Activated CD4-positive, alpha-beta T cell treated with anti-CD3 and anti-CD28 coated beads for 1 hour (primary cell): ENCODE results near the gene GNA14.
"Not testable (repeated sequence)": the region's sequence is repeated elsewhere in the genome, so short reads cannot be mapped to it uniquely, and the experiment has no call there.

Experiments used
- DNase-seq: peaks from one replicate; pipeline ENCODE4 v3.0.0-alpha.2; 2020

The GNA14 gene

DNA sequence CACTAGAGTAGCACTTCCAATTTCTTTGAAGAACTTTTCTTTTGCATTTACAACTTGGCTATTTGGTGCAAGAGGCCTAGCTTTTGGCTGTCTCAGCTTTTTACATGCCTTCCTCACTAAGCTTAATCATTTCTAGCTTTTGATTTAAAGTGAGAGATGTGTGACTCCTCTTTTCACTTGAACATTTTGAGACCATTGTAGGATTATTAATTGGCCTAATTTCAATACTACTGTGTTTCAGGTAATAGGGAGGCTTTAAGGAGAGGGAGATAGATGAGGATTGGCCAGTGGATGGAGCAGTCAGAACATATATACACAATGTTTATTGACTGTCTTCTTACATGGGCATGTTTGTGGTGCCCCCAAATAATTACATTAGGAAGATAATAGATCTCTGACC is 161.7 kb downstream of the GNA14 start:
- no peak for DNase-seq

DNA sequence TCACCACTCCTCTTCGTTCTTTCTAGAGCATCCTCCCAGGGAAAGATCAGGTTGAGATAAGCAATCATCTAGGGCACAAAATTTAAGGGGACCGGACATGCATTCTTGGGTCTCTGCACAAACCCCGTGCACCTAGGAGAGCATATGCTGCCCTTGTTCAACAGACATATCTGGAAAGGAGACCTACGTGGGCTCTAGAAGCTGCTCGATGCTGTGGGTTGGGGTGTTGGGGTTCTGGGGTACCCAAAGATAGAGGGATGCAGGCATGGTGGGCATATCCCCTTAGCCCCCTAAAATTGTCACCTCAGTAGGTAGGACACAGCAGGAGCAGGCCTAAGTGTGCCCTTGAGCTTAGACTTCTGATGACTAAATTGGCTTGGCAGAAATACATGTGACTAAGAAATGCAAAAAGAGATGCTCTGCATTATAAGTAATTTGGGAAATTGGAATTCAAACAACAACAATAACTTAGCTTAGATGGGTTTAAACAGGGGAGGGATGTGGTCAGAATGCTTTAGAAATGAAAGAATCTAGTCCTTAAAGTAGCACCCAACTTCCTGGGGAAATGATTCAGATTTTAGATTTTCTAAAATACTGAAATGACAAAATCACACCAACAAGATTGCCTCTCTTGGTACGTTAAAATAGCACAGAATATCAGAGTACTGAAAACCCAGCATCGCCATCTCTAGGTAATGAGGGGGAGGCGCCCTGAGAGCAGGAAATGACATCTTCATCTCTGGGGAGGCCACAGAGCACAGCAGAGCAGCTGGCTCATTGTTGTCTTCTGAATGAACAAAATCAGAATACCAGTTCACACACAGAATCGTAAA is 172.3 kb downstream of the GNA14 start:
- DNase-seq: no peak

DNA sequence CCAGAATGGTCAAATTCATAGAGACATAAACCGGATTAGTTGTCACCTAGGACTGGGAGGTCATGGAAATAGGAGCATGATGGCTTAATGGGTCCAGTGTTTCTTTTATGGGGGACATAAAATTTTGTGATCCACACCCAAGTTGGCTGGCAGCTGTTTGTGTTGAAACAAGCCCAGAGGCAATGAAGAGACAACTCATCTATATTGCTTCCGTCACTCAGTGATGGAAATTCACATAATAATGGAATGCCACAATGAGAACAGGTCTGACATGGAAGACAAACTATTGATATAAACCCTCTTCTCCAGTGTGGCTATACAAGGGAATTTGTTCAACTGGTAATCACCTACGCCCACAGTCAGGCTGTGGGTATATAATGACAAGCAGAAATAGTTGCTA is 173.2 kb downstream of the GNA14 start:
- DNase-seq: no peak

DNA sequence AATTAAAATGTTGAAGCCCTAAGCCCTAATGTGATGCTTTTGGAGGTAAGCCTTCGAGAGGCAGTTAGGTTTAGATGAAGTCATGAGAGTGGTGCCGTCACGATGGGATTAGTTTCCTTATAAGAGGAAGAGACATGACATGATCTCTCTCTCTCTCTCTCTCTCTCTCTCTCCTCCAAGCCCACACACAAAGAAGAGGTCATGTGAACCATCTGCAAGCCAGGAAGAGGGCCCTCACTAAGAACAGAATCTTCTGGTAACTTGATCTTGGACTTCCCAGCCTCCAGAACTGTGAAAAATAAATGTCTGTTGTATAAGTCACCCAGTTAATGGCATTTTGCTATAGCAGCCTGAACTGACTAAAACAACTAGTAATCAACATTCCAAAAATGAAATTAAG is 175.5 kb downstream of the GNA14 start:
- no peak for DNase-seq

DNA sequence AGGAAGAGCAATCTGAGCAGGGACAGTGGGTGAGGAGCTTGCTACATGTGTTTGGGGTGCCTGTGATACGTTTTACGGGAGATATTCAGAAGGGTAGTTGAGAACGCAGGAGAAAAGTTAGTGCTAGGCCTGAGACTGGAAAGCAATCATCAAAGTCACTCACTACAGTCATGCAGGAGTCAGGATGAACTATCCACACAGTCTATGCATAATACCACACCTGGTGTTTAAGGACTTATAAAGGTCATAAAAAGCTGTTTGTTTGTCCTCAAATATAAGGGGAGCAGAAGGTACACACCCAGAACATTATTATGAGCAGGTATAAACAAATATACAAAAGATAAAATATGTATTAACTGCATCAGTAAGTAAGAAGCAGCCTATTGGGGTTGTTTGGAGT is 176.6 kb downstream of the GNA14 start:
- no peak for DNase-seq

DNA sequence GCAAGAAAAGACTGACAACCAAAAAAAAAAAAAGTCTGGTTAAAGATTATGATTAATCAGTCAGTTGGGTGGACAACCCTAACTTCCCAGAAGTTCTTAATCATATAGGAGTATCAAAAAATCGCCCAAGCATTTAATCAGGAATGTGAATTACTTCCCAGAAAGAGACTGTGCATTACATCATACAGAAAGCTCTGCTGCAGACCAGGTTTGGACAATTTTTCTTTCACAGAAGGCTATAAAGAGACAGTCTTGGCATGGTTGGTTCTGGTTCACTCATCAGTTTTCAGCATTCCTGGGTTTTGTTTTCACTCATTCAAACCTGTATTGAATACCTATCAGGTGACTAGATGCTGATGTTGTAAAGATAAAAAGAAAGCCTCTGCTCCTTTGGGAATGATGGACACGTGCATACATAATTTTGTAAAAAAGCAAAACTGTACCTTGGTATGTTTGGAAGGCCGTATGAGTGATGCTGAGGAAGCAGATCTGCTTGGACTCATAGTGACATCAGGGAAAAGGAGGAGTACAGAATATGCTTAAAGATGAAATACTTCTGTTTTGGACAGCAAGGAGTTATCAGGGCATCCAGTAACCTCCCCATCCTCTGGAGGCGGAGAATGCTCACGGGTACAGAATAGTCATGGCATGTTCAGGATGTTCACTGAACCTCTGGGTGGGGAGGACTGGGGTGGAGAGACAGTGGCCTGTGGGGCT is 178.4 kb downstream of the GNA14 start:
- no peak for DNase-seq

DNA sequence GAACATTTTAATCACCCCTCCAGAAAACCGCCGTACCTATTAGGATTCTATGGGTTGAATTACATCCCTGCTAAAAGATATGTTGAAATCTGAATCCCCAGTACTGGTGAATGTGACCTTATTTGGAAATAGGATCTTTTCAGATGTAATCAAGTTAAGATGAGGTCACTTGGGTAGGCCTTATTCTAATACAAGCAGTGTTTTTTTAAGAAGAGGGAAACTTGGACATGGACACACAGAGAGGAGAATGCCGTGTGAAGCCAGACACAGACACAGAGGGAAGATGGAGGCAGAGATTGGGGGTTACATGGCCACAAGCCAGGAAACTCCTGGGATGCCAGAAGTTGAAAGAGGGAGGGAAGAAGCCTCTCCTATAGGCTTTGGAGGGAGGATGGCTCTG is 183.5 kb downstream of the GNA14 start:
- DNase-seq: no peak

DNA sequence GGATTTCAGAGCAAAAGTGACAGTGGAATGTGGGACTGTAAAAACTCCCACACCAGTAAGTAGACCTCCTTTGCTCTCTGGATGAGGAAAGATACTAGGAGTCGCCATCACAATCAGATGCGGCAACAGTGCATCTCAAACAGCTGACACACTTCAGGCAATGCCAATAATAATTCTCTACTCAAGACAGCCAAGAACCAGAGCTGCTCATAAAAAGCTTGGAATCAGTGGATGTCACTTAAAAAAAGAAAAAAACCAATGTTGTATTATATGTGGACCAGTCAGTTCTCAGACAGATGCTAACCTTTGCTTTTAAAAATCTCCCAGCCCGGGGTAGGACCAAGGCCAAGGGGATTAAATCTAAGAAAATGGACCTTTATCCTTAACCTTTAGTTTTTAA is 185.0 kb downstream of the GNA14 start:
- DNase-seq: no peak

DNA sequence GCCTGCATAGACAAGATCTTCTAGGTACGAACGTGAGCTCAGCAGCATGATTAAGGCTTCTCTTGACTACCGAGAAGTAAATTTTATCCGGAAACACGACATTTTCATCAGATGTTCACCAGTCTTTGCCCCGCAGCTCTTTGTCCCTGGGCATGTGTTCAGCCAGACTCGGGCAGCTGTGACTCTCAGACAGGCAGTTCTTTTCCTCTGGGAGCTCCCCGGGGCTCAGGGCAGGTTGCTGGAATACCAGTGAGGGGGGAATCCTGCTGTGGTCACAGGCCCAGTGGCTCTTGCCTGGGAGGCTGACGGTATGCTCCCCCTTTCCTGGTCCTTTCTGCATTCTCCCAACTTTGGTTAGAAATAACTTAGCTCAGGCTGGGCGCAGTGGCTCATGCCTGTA is 186.1 kb downstream of the GNA14 start:
- DNase-seq: no peak

DNA sequence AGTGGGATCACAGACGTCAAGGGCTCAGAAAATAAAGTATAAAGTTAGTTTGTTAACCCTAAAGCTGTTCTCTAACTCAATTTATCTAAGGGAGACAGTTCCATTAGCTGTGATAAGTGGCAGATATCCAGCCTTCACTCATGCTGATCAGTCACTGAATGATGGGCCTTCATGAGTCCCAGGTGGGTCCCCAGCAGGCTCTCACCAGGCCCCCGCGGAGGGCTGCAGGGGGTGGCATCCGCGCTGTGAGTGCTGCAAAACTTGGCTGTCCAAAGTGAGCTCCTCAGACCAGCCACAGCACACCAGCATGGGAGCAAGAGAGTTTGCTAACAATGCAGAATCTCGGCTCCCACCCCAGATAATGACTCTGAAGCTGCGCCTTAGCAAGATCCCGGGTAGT is 187.2 kb downstream of the GNA14 start:
- no peak for DNase-seq

DNA sequence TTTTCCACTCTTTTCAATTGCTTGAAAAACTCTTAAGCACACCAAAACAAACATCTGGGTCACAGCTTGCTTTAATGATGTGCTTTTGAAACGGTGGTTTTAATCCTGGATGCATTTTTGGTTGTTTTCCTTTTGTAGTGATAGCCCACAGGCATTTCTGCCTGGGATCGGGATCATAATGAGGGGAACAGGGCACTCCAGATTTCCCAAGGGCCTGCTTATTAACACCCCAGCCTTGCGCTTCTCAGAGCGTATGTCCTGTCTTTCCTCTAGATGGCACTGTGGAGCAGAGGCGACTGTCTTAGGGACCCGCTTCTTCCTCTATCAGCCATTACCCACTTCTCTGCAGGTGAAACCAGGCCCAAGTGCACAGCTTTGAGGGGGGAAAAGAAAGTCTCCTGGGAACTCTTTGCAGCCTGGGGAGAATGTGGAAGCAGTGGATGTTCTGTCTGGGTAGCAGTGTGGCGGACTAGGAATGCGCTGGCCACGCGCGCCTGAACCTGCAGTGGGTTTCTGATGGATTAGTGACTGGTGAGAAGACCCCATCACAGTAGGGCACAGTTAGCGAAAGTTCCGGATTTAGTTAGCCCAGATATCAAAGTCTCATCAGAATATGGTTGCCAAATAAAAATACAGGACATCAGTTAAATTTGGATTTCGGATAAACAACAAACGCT is 190.1 kb downstream of the GNA14 start:
- peak; percentile 25 for DNase-seq

DNA sequence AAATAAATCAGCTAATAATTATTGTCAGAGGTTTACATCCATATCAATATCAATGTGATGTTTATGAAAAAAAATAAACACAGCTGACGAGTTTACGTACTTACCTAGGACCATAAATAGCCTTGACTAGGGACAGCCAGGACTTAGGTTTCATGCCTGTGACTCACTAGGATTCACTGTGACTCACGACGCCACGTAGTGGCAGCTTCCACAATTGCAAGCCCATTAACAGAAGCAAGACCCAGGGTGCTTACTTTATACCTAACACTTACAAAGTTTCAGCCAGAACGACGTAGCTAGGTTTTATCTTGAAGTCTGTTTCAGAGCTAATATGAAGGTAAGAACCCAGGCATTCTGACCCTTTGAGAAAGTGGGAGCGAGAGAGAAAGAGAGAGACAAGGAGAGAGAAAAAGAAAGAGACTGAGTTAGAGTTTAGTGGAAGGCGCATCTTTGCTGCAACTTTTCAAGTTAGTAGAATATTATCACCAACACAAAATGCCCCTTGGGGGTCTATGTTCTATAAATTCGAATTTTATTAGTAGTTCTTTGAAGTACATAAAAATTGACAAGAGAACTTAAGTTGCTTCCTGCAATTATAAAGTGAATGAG is 191.2 kb downstream of the GNA14 start:
- peak; percentile 64 for DNase-seq

DNA sequence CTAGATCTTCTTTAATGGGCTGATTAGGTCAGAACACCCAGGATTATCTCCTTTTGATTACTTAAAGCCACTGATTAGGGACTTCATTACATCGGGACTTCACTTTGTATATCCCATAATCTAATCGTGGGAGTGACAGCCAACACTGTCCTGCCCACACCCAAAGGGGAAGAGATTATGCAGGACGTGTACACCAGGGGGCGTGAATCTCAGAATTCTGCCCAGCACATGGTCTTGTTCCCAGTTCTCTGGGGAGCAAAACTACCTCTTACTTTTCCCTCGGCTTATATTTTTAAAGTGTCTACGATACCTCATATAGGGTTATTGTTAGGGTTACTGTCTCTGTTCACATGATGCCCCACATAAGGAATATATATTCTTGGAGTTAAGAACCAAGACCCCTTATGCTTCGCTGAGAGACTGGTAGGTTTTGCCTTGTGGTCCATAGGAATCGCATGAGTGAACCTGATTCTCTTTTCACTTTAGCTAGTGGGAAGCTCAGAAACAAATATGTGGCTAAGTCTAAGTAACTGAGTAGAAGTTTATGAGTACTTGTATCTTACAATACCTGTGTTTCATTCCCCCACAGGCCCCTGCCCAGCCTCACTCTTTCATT is 192.7 kb downstream of the GNA14 start:
- DNase-seq: no peak

DNA sequence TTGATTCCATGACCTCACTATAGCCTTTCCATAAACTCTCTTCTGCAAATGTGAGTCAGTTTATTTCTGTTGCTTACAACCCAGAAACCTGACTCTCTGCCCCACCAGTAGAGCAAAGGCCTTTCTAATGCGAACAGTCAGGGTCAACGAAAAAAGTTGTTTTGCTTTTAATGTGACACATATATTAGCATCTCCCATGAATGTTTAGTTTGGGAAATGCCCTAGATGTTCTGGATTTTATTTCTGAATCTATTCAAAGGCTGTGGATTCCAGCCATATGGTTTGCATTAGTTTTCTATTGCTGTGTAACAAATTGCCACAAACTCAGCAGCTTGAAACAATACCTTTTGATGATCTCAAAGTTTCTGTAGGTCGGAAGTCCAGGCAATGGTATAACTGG is 193.5 kb downstream of the GNA14 start:
- no peak for DNase-seq

DNA sequence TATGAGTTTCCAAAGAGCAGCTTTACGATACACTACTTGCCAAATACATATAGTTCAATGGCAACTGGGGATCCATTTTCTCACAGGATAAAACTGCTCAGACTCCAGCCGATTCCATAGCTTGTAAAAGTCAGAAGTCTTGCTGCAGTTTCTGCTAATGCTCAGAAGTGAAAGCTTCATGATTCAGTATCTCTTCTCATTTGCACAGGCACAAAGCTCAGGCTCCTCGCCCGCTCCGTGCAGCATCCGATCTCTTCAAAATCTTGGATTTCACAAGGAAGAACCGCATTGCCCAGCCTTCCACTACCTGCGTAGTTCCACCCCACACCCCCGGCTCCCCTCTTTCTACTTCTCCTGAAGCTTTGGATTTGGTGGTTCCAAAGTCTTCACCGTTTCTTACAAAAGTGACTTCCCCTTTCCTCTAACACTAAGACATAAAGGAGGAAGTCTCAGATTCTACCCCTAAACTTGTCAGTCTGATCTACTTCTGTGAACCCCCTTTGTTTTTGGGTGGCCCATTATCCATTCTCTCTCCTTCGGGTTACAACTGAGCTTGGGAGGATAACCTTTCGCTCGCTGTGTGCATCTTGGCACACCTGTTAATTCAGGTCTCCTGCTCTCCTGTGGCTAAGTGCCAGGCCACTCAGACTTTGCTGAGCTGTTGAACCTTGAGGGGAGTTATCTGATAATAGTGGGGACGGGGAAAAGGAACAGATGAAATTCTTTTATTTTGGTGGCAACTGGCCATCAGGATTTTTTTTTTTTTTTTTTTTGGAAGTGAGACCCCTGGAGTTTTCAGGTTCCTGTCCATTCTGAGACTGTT is 194.1 kb downstream of the GNA14 start:
- no peak for DNase-seq

DNA sequence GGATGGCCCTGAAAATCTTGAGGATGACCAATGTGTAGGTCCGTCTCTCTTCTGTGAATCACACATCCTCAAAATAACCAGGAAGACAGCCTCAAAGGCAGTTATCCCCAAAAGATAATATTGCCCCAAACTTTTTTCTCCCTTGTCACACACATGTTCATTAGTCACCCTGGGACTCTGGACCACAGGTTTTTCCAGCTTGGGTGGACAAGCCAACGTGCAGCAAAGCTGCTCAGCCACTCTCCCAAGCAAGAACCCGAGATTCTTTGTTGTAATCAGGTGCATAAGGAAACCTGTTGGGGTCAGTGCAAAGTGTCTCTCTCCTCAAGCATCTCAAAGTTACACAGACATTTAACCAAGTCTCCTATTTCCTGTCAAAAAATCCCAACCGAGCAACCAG is 196.6 kb downstream of the GNA14 start:
- no peak for DNase-seq

DNA sequence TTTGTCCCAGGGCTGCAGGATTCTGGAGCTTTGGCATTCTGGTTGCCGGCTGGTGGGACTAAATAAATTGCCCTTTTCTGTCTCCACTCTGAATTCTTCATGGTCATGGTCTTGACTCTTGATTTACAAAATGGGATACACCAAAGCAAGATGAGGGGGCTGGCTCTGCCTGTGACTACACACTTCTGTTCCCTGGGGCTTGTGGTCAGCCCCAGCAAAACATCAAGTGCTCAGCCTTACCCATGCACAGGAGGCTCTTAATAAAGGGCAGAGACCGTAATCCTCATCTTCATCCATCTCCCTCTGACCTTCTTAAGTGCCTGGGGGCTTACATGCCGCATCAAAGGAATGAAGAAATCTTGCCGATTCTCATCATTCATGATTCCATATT is 198.0 kb downstream of the GNA14 start:
- DNase-seq: no peak

DNA sequence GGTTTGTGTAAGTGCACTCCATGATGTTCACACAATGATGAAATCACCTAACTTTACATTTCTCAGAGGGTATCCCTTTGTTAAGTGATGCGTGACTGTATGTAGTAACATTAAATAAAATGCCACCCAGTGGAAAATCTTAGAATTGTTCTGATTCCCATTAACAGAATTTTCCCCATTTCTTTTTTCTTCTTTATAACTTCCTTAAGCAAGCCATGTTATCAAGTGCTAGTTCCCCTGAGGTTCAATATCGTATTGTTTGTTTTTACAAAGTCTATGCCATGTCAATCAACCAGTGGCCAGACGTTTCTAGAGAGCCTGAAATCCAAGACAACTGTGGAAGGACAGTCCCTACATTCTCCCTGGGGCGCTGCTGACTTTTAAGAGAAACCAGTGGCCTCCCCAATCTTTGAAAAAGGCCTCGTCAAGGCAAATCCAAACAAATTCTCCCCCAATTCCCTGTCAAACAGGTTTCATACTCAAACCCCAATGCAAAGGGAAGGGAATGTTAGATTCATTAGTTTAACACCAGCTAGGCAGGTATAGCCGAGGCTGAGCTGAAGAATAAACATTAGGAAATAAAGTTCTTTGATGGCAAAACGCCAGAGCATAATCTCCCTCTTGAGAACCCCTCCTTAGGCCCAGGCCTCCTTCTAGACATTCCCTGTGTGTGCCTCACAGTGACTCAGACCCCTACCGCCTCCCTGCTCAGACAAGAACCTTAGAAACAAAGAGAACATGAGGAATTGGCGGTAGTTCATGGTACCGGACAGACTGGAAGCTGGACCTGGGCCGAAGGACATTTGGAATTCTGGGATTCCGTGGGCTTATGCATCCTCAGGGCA is 198.7 kb downstream of the GNA14 start:
- DNase-seq: no peak

DNA sequence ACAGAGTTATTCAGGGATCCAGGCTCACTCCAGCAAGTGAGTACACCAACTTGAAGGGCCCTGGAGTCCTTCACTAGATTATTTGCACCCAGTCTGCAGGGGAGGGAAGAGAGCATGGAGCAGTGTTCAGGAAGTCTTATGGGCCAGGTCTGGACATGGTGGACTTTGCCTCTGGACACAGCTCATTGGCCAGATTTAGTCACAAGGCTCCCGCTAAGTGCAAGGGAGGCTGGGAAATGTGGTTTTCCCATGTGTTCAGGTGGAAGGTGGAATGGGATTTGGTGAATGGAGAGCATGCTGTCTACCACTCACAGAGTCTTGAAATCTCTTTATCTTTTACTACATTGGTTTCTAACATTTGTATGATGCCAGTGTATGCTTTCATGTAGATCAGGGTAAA is 200.5 kb downstream of the GNA14 start:
- DNase-seq: no peak

DNA sequence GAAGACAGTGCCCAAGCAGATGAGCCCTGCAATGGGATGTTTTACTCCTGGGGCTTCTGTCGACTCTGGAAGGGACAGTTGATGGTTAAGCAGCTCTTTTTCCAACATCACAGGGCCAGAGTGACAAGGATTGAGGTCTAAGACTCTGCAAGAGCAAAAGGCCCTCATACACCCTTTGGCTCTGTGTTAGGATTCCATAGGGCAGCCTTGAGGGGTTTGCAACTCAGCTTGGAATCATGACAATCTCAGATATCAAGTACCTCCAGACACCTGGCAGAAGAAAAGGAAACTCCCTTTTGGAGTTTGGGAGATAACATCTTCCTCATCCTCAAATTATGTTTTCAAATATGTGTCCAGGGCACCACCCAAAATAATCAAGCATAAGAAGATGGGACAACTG is 205.7 kb downstream of the GNA14 start:
- no peak for DNase-seq

DNA sequence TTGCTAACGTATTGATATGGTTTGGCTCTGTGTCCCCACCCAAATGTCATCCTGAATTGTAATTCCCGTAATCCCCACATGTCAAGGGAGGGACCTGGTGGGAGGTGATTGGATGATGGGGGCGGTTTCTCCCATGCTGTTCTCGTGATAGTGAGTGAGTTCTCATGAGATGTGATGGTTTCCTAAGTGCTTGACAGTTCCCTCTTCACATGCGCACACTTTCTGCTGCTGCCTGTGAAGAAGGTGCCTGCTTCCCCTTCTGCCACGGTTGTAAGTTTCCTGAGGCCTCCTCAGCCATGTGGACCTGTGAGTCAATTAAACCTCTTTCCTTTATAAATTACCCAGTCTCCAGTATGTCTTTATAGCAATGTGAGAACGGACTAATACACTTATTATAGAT is 207.0 kb downstream of the GNA14 start:
- DNase-seq: not testable (repeated sequence)
